Activated CD8-positive, alpha-beta memory T cell treated with anti-CD3 and anti-CD28 coated beads for 24 hours (primary cell): Measurements from ENCODE around the gene B3GNT8.
"Not testable (repeated sequence)": the region's sequence is repeated elsewhere in the genome, so short reads cannot be mapped to it uniquely, and the experiment has no call there.

ENCODE experiments used
- DNase-seq: peaks from one replicate; pipeline ENCODE4 v3.0.0-alpha.2; 2020

Gene B3GNT8

DNA sequence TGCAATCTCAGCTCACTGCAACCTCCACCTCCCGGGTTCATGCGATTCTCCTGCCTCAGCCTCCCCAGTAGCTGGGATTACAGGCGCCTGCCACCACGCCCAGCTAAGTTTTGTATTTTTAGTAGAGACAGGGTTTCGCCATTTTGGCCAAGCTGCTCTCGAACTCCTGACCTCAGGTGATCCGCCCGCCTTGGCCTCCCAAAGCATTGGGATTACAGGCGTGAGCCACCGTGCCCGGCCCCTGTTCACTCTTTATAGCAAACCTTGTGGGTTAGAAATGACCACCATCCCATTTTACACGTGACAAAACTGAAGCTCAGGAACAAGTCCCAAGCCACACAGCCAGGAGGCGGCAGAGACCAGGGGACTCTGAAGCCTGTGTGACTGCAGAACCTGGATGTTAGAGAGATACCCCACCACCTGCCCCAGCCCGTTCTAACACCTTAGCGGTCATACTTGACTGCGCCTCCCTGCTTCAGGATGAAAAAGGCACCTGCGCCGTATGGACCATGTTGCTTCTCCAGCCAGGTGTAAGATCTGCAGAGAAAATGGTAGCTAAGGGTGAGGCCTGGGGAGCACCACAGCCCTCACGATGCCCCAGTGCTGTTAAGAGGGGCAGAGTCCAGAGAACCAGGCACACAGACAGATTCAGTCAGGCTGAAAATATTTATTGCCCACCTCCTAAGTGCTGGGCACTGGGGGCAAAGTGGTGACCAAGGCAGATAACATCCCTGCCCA is 8.9 kb upstream of the B3GNT8 start:
- DNase-seq = no peak

DNA sequence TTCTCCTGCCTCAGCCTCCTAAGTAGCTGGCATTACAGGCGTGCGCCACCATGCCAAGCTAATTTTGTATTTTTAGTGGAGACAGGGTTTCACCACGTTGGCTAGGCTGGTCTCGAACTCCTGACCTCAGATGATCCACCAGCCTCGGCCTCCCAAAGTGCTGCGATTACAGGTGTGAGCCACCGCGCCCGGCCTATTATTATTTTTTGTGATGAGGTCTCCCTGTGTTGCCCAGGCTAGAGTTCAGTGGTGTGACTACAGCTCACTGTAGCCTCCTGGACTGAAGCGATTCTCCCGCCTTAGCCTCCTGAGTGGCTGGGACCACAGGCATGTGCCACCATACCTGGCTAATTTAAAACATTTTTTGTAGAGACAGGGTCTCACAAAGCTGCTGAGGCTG is 8.2 kb upstream of the B3GNT8 start:
- DNase-seq = not testable (repeated sequence)

DNA sequence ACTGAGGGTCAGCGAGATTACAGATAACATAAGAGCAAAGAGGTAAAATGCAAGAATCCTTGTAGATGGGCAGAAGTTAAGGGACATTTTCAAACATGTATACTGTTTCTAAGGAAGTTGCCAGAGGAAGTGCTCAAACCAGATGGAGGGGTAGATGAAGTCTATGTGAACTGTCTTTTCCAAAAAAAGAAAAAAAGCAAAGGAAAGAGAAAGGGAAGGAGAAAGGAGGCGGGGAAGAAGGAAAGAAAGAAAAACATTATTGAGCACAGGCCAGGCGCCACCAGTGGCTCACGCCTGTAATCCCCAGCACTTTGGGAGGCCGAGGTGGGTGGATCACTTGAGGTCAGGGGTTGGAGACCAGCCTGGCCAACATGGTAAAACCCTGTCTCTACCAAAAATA is 7.3 kb upstream of the B3GNT8 start:
- no peak for DNase-seq

DNA sequence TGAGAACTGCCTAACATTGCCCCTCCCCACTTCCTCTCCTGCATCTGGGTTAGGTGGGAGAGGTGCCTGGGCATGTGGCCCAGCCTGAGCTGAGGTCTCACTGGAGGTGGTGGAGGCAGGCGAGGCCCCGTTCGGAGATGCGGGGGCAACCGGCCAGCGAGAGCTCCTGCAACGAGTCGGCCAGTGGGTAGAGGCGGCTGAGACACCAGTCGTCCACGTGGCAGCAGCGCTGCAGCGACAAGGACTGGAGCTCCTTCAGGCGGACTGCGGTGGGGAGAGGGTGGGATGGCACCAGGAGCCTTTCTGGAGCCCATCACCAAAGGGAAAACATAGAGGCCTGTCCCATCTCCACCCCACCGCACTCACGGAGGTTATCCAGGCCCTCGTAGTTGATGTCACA is 6.0 kb upstream of the B3GNT8 start:
- DNase-seq = no peak

DNA sequence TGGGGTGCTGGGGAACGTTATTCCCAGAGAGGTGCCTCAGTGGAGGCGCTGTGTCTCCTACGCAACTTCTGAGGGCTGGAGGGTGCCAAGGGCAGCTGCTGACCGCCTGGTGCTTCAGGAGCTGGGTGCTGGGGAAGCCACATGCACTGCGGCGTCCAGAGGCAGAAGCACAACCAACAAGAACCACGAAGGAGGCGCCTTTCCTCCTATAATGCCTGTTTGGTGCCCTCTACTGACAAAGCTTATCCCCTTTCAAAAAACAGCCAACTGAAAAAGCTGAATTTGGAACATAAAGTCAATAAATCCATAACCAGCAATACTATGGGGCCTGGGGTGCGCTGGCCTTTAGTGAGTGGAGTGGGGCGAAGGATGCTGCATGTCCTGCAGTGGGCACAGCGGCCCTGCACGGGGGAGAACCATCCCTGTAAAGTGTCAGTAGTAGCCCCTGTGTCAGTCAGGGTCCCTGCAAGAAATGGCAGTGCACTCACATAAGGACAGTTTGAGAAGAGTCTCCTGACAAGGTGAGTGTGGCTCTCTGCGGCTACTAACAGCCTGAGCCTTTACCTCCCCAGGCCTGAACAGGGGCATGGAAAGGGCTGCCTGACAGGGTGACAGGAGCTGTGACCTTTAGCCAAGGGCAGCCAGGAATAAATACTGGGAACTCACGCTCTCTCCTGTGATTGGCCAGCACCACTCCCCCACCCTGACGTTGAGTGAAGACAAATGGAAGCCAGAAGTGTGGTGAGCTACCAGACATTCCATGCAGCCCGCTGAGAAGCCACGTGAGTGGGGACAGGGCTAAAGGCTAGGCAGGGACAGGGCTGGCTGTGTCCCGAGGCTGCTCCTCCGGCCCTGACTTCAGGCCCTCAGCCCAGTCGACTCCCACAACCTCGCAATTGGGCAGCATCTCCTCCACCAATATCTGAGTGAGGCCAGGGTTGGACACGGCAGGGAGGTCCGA is 4.5 kb upstream of the B3GNT8 start:
- no peak for DNase-seq

DNA sequence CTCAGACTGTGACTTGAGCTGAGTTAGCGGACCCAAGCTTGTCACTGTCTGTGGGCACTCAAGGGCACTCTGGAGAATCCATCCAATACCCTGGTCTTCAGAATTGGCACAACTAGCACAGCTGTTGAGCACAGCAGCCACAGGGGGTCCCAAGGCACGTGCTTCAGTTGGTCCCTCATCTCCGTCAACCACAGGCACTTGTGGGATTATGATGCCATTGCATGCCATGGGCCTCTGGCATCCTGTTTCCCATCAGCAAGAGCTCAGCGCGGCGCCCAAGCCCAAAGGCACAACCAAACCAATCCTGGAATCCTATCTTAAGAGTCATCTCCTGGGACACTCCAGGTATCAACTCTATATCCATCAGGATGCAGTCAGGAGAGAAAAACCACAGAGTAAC is 3.7 kb upstream of the B3GNT8 start:
- no peak for DNase-seq

DNA sequence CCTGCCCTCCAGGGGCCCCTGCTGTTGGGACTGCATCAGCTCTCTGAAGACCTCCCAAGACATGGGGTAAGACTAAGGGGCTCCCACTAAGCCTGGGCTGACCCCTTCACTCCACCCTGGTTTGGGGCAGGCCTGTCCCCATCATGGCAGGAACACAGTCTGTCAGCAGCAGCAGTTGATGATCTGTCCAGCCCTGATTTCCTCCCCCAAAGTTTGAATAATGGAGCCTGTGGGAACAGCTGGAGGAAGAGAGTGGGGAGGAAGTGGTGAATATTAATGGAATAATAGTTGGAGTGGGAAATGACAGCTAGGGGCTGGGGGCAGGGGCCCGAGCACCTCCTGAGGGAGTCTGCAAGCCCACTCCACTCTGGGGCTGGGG is 1.3 kb upstream of the B3GNT8 start:
- DNase-seq = no peak

DNA sequence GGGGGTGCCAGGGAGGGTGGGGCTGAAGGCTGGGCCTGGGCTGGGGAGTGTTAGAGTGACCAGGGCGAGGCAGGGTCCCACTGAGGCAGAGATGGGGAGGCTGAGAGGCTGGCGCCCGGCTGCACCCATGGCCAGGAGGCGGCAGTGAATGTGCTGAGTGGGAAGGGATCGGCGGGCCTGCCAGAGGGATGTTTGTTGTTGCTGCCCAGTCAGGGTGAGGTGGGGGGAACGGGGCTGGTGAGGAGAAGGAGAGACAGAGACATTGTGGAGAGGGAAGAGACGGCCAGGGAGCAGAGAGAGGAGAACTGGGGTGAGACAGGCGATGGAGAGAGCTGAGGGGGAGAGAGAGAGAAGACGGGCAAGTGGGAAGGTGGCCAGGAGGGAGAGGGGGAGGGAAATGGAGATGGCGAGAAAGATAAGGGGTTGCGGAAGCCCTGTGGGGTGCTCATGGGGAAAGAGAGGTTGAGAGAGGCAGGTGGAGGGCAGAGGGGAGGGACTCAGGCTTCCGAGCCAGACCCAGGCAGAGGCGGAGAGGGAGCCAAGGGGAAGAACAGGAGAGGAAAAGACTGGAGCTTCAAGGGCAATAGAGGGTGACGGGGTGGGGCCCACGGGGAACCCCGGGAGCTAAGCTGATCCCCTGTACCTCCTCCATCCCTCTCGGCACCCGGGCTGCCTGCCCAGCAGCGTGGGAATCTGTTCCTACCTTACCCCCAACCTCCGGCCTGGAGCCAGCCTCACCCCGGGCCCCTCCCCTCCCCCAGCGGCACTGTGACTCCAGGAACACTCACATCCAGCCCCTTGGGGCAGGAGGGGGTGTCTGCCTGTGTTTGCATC is 690 bp upstream of the B3GNT8 start:
- DNase-seq = peak; percentile 73

DNA sequence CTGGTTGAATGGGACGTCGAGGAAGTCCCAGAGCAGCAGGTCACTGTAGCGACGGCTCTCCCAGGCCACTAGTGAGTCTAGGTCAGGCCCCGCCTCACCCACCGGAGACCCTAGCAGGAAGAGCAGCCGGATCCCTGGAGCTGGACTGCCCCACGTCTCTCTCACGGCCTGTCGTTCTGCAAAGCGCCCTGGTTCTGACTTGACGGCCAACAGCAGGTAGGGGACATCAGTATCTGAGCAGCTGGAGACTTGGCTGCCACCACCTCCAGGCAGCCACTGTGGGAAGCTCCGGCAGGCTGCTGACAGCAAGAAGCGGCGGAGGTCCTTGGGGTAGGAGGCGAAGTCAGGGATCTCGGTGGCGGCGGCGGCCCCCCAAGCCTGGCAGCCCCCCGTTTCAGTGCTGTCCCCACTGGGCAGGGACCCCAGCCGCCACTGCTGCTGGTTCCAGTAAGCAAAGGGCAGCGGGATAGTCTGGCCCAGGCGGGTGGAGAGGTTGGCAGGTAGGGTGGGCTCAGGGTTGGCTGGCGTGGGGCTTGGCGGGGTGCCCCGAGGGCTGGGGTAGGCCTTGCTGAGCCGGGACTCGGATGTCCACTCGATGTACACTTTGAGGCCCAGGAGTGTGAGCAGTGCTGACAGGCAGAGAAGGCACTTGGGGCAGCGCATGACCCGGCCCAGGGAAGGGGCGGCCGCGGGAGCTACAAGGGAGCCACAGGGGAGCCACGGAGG is 895 bp downstream of the B3GNT8 start:
- DNase-seq = no peak

DNA sequence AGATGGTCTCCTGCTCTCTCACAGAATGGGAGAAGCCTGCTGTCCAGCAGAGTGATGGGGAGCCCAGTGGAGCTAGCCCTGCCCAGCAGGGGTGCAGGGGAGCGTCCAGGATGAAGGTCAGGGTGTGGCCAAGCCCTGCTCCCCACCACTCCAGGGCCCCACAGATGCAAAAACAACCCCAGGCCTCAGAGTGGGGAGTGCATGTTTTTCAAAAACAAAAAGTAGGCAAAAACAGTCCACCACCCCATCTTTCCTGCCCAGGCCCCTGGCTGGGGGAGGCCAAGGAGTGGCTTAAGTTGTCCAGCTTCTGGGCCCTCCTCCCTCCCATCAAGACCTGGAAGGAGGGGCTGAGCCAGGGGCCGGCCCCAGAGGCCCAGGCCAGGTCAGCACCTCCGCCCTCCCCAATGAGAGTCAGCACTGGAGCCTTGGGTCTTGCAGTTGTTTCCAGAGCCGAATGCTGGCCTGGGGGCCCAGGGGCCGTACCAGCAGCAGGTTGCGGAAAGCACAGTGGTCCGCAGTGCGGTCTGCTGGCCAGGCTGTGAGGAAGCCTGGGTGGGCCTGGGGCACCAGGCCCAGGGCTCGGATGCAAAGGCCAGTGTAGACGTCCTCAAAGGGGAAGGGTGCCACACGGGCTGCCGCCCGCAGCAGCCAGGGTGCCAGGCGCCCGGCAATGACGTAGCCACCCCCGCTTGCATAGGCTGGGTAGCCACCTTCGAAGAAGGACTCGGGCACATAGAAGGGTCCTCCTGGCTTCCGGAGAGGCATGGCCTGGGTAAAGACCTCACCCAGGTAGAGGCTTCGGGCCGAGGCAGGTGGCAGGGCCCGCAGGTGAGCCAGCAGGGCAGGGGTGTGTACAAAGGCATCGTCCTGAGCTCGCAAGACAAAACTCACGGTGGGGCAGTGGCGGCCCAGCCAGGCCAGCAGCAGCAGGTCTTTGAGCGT is 1.7 kb downstream of the B3GNT8 start:
- no peak for DNase-seq

DNA sequence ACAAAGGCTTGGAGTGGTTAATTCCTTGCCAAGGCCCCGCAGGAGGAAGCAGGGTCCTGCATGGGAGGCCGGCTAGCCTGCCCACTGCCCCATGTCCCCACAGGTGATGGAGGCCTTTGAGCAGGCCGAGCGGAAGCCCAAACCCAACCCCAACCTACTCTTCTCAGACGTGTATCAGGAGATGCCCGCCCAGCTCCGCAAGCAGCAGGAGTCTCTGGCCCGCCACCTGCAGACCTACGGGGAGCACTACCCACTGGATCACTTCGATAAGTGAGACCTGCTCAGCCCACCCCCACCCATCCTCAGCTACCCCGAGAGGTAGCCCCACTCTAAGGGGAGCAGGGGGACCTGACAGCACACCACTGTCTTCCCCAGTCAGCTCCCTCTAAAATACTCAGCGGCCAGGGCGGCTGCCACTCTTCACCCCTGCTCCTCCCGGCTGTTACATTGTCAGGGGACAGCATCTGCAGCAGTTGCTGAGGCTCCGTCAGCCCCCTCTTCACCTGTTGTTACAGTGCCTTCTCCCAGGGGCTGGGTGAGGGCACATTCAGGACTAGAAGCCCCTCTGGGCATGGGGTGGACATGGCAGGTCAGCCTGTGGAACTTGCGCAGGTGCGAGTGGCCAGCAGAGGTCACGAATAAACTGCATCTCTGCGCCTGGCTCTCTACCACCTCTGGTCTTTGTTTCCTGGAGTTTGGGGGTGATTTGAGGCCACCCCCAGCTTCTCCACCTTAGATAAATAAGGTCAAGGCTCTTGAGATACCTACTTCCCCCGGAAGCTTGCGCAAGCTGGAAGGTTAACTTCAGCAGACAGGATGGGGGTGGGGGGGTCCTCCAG is 2.6 kb downstream of the B3GNT8 start:
- DNase-seq = no peak

DNA sequence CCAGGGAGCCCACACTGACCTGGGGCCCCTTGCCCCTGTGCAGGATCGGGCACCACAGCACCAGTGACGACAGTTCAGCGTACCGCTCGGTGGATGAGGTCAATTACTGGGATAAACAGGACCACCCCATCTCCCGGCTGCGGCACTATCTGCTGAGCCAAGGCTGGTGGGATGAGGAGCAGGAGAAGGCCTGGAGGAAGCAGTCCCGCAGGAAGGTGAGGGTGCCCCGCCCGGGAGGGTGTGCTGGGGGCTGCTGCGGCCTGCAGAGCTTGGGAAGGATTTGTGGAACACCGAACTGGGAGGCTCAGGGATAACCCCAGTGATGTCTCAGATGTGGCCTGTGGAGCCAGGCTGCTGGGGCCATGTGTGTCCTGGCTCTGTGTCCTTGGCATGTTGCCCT is 4.2 kb downstream of the B3GNT8 start:
- no peak for DNase-seq

DNA sequence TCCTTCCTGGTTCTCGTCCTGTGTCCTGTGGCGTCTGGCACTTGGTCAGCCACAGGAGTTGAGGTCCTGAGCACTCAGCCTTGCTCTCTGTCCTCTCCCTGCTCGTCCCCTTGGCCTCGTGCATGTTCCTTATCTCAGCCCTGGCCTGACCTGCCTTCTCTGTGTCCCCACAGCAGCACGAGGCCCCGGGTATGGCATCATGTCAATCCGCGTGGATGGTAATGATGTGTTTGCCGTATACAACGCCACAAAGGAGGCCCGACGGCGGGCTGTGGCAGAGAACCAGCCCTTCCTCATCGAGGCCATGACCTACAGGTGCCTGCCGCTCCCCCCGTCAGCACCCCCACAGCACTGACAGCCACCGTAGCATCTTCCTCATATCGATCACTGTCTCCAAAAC is 4.7 kb downstream of the B3GNT8 start:
- no peak for DNase-seq

DNA sequence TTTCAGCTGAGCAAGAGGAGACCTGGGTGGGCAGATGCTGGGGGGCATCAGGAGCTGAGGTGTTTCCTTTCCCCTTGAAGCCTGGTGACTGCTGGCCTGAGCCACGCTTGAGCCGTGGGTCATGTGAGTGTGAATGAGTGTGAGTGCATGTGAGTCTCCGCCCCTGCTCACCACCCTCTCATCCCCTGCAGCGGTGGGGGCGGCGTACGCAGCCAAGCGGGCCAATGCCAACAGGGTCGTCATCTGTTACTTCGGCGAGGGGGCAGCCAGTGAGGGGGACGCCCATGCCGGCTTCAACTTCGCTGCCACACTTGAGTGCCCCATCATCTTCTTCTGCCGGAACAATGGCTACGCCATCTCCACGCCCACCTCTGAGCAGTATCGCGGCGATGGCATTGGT is 5.2 kb downstream of the B3GNT8 start:
- no peak for DNase-seq

DNA sequence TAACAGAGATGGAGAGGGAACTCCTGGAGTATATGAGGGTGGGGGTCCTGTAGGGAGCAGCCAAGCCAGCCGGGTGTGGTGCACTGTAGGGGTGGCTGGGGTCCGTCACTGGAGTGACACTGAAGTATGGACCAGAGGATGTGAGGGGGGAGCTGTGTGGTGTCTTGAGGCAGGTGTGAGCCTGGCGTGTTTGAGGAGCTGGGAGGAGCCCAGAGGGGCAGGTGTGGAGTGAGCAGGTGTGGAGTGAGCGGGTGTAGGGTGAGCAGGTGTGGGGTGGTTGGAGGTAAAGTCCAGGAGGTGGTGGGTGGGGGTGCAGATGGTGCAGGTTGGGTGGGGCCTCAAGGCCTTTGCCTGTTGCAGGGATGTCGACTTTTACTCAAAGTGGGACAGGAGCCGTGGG is 5.9 kb downstream of the B3GNT8 start:
- no peak for DNase-seq

DNA sequence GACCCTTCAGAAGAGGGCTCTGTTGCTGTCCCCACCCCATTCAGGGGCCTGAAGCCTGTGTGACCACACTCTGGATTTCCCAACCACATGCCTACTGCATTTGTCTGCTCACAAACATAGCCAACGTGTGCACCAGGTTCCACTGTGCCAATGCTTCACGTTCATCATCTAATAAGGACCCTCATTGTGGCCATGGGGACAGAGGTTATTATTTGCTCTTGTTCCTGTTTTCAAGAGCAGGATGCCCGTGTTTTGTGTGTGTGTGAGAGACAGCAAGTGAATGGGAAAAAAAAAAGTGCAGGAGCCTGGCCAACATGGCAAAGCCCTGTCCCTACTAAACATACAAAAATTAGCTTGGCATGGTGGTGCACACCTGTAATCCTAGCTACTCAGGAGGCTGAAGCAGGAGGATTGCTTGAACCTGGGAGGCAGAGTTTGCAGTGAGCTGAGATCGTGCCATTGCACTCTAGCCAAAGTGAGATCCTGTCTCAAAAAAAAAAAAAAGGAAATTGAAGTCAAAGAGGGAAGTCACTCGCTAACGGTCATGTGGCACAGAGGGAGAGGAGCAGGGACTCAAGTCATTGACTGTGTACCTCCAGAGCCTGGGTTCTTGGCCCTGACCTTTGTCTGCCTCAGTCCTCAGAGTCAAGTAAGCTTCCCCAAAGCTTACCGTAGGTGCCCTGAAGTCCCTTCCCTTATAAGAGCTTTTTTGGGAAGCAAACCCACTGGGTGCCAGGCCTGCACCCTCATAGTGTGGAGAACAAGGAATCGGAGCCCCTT is 6.9 kb downstream of the B3GNT8 start:
- no peak for DNase-seq

DNA sequence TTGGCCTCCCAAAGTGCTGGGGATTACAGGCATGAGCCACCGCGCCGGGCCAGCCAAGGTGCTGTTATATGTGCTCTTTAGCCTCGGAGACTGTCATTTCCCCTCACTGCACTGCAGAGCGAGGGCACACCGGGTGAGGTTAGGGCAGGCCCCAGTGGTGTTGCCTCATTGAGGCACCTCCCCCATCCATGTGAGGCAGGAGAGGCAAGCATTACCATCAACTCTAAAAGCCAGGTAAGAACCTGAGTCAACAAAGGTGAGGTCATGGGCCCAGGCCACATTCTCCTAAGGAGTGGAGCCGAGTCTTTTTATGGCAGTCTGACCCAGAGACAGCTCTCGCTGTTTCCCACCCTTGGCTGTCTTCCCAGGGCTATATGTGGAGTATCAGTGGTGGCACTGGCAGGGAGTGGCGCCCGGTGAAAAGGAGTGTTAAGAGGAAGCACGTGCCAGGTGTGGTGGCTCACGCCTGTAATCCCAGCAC is 10.9 kb downstream of the B3GNT8 start:
- no peak for DNase-seq

DNA sequence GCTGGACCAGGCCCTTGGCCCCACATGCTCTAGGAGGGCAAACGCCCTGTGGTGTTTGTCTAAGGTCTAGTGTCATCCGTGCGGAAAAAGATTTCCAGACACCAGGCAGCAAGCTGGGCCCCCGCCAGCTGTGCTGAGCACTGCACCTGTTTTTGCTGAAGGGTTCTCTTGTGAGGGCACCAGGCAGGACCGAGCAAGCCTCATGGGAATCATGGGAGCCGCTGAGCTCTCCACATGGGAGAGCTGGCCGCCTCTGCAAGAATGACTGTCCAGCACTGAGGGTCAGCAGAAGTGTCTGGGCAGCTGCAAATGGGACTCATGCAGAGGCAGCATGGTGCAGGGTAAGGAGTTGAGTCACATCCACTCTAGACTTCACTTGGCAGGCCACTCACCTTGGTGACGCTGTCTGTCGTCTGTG is 12.0 kb downstream of the B3GNT8 start:
- DNase-seq = no peak

DNA sequence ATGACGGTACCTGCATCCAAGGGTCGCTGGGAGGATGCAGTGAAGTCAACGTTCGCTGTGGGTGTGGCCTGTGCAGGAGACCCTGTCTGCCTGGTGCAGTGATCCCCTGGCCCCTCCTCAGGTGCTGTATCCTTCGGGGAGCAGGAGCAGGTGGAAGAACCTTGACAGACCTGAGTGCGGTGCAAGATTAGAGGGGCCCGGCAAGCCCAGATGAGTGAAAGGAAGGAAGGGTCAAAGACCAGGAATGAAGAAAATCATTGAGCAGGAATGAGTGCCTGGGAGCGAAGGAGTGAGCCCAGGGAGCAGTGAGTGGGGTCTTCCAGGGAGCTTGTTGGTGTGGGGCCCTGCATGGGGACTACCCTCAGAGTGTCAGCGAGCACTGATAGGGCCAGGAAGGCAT is 12.7 kb downstream of the B3GNT8 start:
- DNase-seq = no peak

DNA sequence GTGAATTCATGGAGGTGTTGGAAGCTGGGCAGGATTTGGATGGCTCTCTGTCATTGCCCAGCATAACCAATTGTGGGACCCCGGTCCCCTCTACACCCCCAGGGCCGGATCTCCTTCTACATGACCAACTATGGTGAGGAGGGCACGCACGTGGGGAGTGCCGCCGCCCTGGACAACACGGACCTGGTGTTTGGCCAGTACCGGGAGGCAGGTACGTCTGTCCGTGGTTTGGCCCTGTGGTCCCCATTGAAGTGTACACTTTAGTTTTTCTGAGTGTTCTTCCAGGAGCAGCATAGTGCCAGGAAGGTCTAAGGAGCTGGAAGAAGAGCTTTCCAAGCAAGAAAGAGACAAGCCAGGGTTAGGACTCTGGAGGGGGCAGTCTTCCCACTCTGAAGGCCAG is 13.2 kb downstream of the B3GNT8 start:
- DNase-seq = no peak
